Measurements from ENCODE around the gene MOK. TPM values are rescaled to one million over a fixed set of nuclear protein-coding genes. Genes with fewer than 3 reads are reported as not detected.

The MOK gene
- total RNA-seq, 2 experiments from 2014 or later: 6.2 to 6.6 TPM

GRCh38 chr14:102297436-102298170 lies 7.4 kb downstream of the MOK start:
- no peaks in the 10 kb centered on the region for H3K4me1 Mint-ChIP-seq (ENCODE audit: low read depth)
- intact Hi-C loops (cut with micrococcal nuclease): no loop called here
- DNase-seq (no peak), ATAC-seq (no peak)
- no peak overlapping the region for H3K4me3 Mint-ChIP-seq
- H3K27me3 Mint-ChIP-seq: no peaks in the 10 kb centered on the region
- H3K36me3 Mint-ChIP-seq (ENCODE audit: low read depth): no peaks in the 10 kb centered on the region
- ChIA-PET POLR2A (no interaction called here), CTCF (interaction anchor here (1.6 kb wide), 1 partner anchor 17 kb away, joined by 7 read pairs; no protein-coding TSS in a partner anchor)
- no peak overlapping the region for H3K27ac Mint-ChIP-seq
- H3K9me3 Mint-ChIP-seq: peaks cover 2% of the 10 kb centered on the region
- no peak for TF ChIP-seq CTCF (IDR thresholded peaks at IDR 0.05)

GRCh38 chr14:102295270-102295669 lies 9.7 kb downstream of the MOK start:
- ChIA-PET POLR2A (interaction anchor here (1.0 kb wide), 1 partner anchor 179 kb away, joined by 5 read pairs; no protein-coding TSS in a partner anchor), CTCF (interaction anchor here (1.1 to 2.0 kb wide), 2 partner anchors 13 to 19 kb away, joined by 4 to 7 read pairs; no protein-coding TSS in a partner anchor)
- ATAC-seq: no peak
- DNase-seq: no peak
- H3K4me3 Mint-ChIP-seq: no peak overlapping the region
- no peak for TF ChIP-seq CTCF (IDR thresholded peaks at IDR 0.05)
- H3K9me3 Mint-ChIP-seq: peaks cover 2% of the 10 kb centered on the region
- no peaks in the 10 kb centered on the region for H3K27me3 Mint-ChIP-seq
- no peaks in the 10 kb centered on the region for H3K36me3 Mint-ChIP-seq (ENCODE audit: low read depth)
- no peak overlapping the region for H3K27ac Mint-ChIP-seq
- intact Hi-C loops (cut with micrococcal nuclease): no loop called here
- no peaks in the 10 kb centered on the region for H3K4me1 Mint-ChIP-seq (ENCODE audit: low read depth)

- DNase-seq (no peak), ATAC-seq (no peak)
- POLR2A ChIA-PET: no interaction called here
- Mint-ChIP-seq H3K27me3 (no peaks in the 10 kb centered on the region), H3K36me3 (ENCODE audit: low read depth) (no peaks in the 10 kb centered on the region), H3K9me3 (peaks cover 2% of the 10 kb centered on the region), H3K27ac (no peak overlapping the region), H3K4me3 (no peak overlapping the region), H3K4me1 (ENCODE audit: low read depth) (no peaks in the 10 kb centered on the region)
- CTCF ChIA-PET: no interaction called here
- TF ChIP-seq CTCF (IDR thresholded peaks at IDR 0.05): no peak
- intact Hi-C loops (cut with micrococcal nuclease): no loop called here
Observed at GRCh38 chr14:102293781-102294180, 11.2 kb downstream of the MOK start.

GRCh38 chr14:102292441-102292840 lies 12.5 kb downstream of the MOK start:
- Mint-ChIP-seq H3K4me1 (ENCODE audit: low read depth) (no peaks in the 10 kb centered on the region), H3K9me3 (no peaks in the 10 kb centered on the region), H3K27ac (no peak overlapping the region), H3K4me3 (no peak overlapping the region), H3K27me3 (no peaks in the 10 kb centered on the region), H3K36me3 (ENCODE audit: low read depth) (no peaks in the 10 kb centered on the region)
- ChIA-PET POLR2A (interaction anchor here (0.5 kb wide), 1 partner anchor 570 kb away, joined by 3 read pairs; no protein-coding TSS in a partner anchor), CTCF (interaction anchor here (0.6 to 1.4 kb wide), 3 partner anchors 13 to 24 kb away, joined by 4 to 5 read pairs (median 4); no protein-coding TSS in a partner anchor)
- ATAC-seq (no peak), DNase-seq (no peak)
- intact Hi-C loops (cut with micrococcal nuclease): no loop called here
- TF ChIP-seq CTCF (IDR thresholded peaks at IDR 0.05): no peak

GRCh38 chr14:102288139-102288538 lies 16.8 kb downstream of the MOK start:
- no peak overlapping the region for H3K27ac Mint-ChIP-seq
- H3K9me3 Mint-ChIP-seq: no peaks in the 10 kb centered on the region
- intact Hi-C loops (cut with micrococcal nuclease): no loop called here
- DNase-seq: no peak
- H3K36me3 Mint-ChIP-seq (ENCODE audit: low read depth): no peaks in the 10 kb centered on the region
- H3K4me3 Mint-ChIP-seq: no peak overlapping the region
- H3K4me1 Mint-ChIP-seq (ENCODE audit: low read depth): no peaks in the 10 kb centered on the region
- no peak for ATAC-seq
- no peak for TF ChIP-seq CTCF (IDR thresholded peaks at IDR 0.05)
- H3K27me3 Mint-ChIP-seq: no peaks in the 10 kb centered on the region
- POLR2A ChIA-PET: no interaction called here
- CTCF ChIA-PET: no interaction called here
